H1 (cell line): ENCODE data around the gene POU6F2. TPM values are rescaled to one million over a fixed set of nuclear protein-coding genes. Genes with fewer than 3 reads are reported as not detected.

ENCODE experiments used
- CTCF ChIA-PET: fragments of 300-600 bp; sonication (Branson Sonifier 250); formaldehyde crosslinking; loops from one replicate; lab custom pipeline; 2021; ENCODE audit not compliant: partially characterized antibody; lab: Charles Lee
- POLR2A ChIA-PET: fragments of 300-600 bp; sonication (Branson Sonifier 250); formaldehyde crosslinking; loops from one replicate; lab custom pipeline; 2021; ENCODE audit warnings: inconsistent platforms; ENCODE audit not compliant: partially characterized antibody; lab: Charles Lee
- DNase-seq, 2 experiments: peaks; one replicate each; pipeline versions ENCODE4 v3.0.0 to v3.0.0-alpha.2; 2010 to 2022; ENCODE audit warnings: low spot score in 2 of 2, low read depth in 1 of 2, mixed read lengths in 1 of 2
- FAIRE-seq: peaks from 2 replicates; lab custom pipeline; 2011; peaks lifted over from hg19 to GRCh38; lab: Jason Lieb, UNC
- H2AFZ ChIP-seq: 2 replicates; pipeline ENCODE4 v1.8.1; 2012; ENCODE audit warnings: low read length, inconsistent platforms
- H2AK5ac ChIP-seq: 2 replicates; pipeline ENCODE4 v1.6.1; 2013; ENCODE audit warnings: low read depth, low read length
- H2BK120ac ChIP-seq: replicated peaks from 2 replicates; pipeline ENCODE3; 2013; ENCODE audit warnings: low read depth, low read length, inconsistent platforms
- H2BK12ac ChIP-seq: 2 replicates; pipeline ENCODE4 v1.6.1; 2013; ENCODE audit warnings: low read depth, low read length
- H2BK15ac ChIP-seq: 2 replicates; pipeline ENCODE4 v1.6.1; 2013; ENCODE audit warnings: low read length
- H2BK20ac ChIP-seq: 2 replicates; pipeline ENCODE4 v1.6.1; 2013; ENCODE audit warnings: low read length
- H2BK5ac ChIP-seq: 2 replicates; pipeline ENCODE4 v1.6.1; 2013; ENCODE audit warnings: low read depth, low read length
- H3K14ac ChIP-seq: 2 replicates; pipeline ENCODE4 v1.6.1; 2013; ENCODE audit warnings: inconsistent platforms; ENCODE audit not compliant: insufficient read length
- H3K18ac ChIP-seq: 2 replicates; pipeline ENCODE4 v1.6.1; 2013; ENCODE audit warnings: low read length; ENCODE audit errors: extremely low read depth
- H3K23ac ChIP-seq: 2 replicates; pipeline ENCODE4 v1.6.1; 2013; ENCODE audit warnings: inconsistent platforms; ENCODE audit not compliant: insufficient read length
- H3K23me2 ChIP-seq: 2 replicates; pipeline ENCODE4 v1.6.1; 2013; ENCODE audit warnings: low read depth, low read length
- H3K27ac ChIP-seq: 2 replicates; pipeline ENCODE4 v1.6.1; 2011; ENCODE audit warnings: low read depth, low read length, inconsistent platforms
- H3K27me3 ChIP-seq, 4 experiments: replicated peaks in 1 of 4; 1 replicate in 1 of 4; 2 replicates in 3 of 4; pipeline versions ENCODE4 v1.6.1 to v1.8.1; 2011 to 2013; ENCODE audit warnings: low read length in 3 of 4, mild to moderate bottlenecking in 3 of 4, inconsistent platforms in 2 of 4, mixed read lengths in 2 of 4, moderate library complexity in 1 of 4; ENCODE audit not compliant: control insufficient read depth in 3 of 4, insufficient read depth in 3 of 4; ENCODE audit errors: extremely low read depth in 1 of 4
- H3K36me3 ChIP-seq, 4 experiments: 2 replicates each; pipeline versions ENCODE4 v1.6.1 to v1.8.1; 2011 to 2013; ENCODE audit warnings: mild to moderate bottlenecking in 4 of 4, low read length in 3 of 4, moderate library complexity in 2 of 4, control low read depth in 1 of 4, inconsistent platforms in 1 of 4; ENCODE audit not compliant: insufficient read depth in 4 of 4, control insufficient read depth in 2 of 4
- H3K4ac ChIP-seq: replicated peaks from 2 replicates; pipeline ENCODE3; 2013; ENCODE audit warnings: low read length, low read depth, mixed read lengths, inconsistent platforms; ENCODE audit not compliant: insufficient read length
- H3K4me1 ChIP-seq, 4 experiments: replicated peaks in 1 of 4; 1 replicate in 1 of 4; 2 replicates in 3 of 4; pipeline versions ENCODE4 v1.6.1 to v1.8.1; 2011 to 2013; ENCODE audit warnings: low read length in 3 of 4, inconsistent platforms in 2 of 4, mixed read lengths in 1 of 4; ENCODE audit not compliant: insufficient read depth in 4 of 4, control insufficient read depth in 3 of 4
- H3K4me2 ChIP-seq, 2 experiments: 2 replicates each; pipeline versions ENCODE4 v1.6.1 to v1.8.1; 2011 to 2013; ENCODE audit warnings: low read depth in 2 of 2, low read length in 2 of 2, control low read depth in 1 of 2, inconsistent platforms in 1 of 2, mild to moderate bottlenecking in 1 of 2; ENCODE audit not compliant: insufficient read depth in 1 of 2
- H3K4me3 ChIP-seq, 4 experiments: fragments of 200-600, 300-600 bp in 1 of 4; sonication (generic), shearing (Covaris generic), sonication (Bioruptor Twin) in 1 of 4; 2 replicates each; pipeline versions ENCODE4 v1.5.1 to v1.8.1; 2011 to 2016; ENCODE audit warnings: low read length in 4 of 4, low read depth in 3 of 4, control low read depth in 2 of 4, inconsistent platforms in 2 of 4, mild to moderate bottlenecking in 2 of 4, mixed read lengths in 1 of 4, moderate library complexity in 1 of 4; ENCODE audit not compliant: insufficient read depth in 2 of 4; ENCODE audit errors: extremely low read depth in 1 of 4
- H3K56ac ChIP-seq: replicated peaks from 2 replicates; pipeline ENCODE3; 2013; ENCODE audit warnings: low read depth, mild to moderate bottlenecking, mixed read lengths, low read length, inconsistent platforms; ENCODE audit not compliant: insufficient read length
- H3K79me1 ChIP-seq: 2 replicates; pipeline ENCODE4 v1.6.1; 2013; ENCODE audit warnings: low read depth, low read length, control low read depth
- H3K79me2 ChIP-seq, 2 experiments: 2 replicates each; pipeline versions ENCODE4 v1.6.1 to v1.8.1; 2012 to 2013; ENCODE audit warnings: low read length in 2 of 2, mild to moderate bottlenecking in 2 of 2, inconsistent platforms in 1 of 2; ENCODE audit not compliant: insufficient read depth in 2 of 2, control insufficient read depth in 1 of 2
- H3K9ac ChIP-seq, 4 experiments: replicated peaks in 1 of 4; 1 replicate in 1 of 4; 2 replicates in 3 of 4; pipeline versions ENCODE4 v1.6.1 to v1.8.1; 2011 to 2013; ENCODE audit warnings: low read depth in 3 of 4, low read length in 3 of 4, control low read depth in 2 of 4, mild to moderate bottlenecking in 2 of 4, moderate library complexity in 2 of 4, inconsistent platforms in 1 of 4; ENCODE audit errors: extremely low read depth in 1 of 4
- H3K9me3 ChIP-seq, 2 experiments: 2 replicates each; pipeline versions ENCODE4 v1.6.1 to v1.8.1; 2012 to 2013; ENCODE audit warnings: mild to moderate bottlenecking in 2 of 2, moderate library complexity in 2 of 2, control low read depth in 1 of 2, inconsistent platforms in 1 of 2, low read depth in 1 of 2, low read length in 1 of 2, mixed read lengths in 1 of 2; ENCODE audit not compliant: insufficient read depth in 2 of 2
- H4K20me1 ChIP-seq, 2 experiments: replicated peaks in 1 of 2; 2 replicates each; pipeline versions ENCODE3 to v1.8.1; 2011 to 2013; ENCODE audit warnings: inconsistent platforms in 2 of 2, low read length in 2 of 2, mild to moderate bottlenecking in 1 of 2; ENCODE audit not compliant: insufficient read depth in 2 of 2, control insufficient read depth in 1 of 2
- H4K5ac ChIP-seq: 2 replicates; pipeline ENCODE4 v1.6.1; 2013; ENCODE audit warnings: low read length, low read depth, mixed read lengths, inconsistent platforms; ENCODE audit not compliant: insufficient read length
- H4K8ac ChIP-seq: 2 replicates; pipeline ENCODE4 v1.8.0; 2013; ENCODE audit warnings: mild to moderate bottlenecking, moderate library complexity, low read length, inconsistent platforms; ENCODE audit not compliant: insufficient read depth; ENCODE audit errors: extremely low read depth
- H4K91ac ChIP-seq: replicated peaks from 2 replicates; pipeline ENCODE3; 2013; ENCODE audit warnings: low read length, mixed read lengths, inconsistent platforms; ENCODE audit not compliant: insufficient read length
- KDM4A ChIP-seq: IDR thresholded peaks from one replicate; pipeline ENCODE4 v1.7.1; 2012; ENCODE audit warnings: low read depth, mild to moderate bottlenecking, moderate library complexity, low read length, inconsistent platforms; ENCODE audit not compliant: severe bottlenecking
- MAFK ChIP-seq: IDR thresholded peaks from 2 replicates; pipeline ENCODE4 v1.6.1; 2012; ENCODE audit warnings: low read depth, mild to moderate bottlenecking, improper control_type of control experiment, low read length
- NRF1 ChIP-seq: IDR thresholded peaks from 2 replicates; pipeline ENCODE4 v1.6.1; 2011; ENCODE audit warnings: mild to moderate bottlenecking, low read depth, low read length, improper control_type of control experiment
- PHF8 ChIP-seq: fragments of 200-600 bp; sonication (generic); conservative IDR thresholded peaks from 2 replicates; pipeline ENCODE4 v1.7.1; 2012; ENCODE audit warnings: low read depth, mild to moderate bottlenecking, inconsistent platforms, low read length, moderate library complexity
- RAD21 ChIP-seq, 2 experiments: IDR thresholded peaks in 1 of 2; conservative IDR thresholded peaks in 1 of 2; 2 replicates each; pipeline ENCODE4 v1.6.1; 2011; ENCODE audit warnings: low read depth in 2 of 2, low read length in 2 of 2, improper control_type of control experiment in 1 of 2, inconsistent platforms in 1 of 2, mild to moderate bottlenecking in 1 of 2, moderate library complexity in 1 of 2
- SIRT6 ChIP-seq: IDR thresholded peaks from one replicate; pipeline ENCODE4 v1.7.1; 2012; ENCODE audit warnings: low read length, inconsistent platforms
- TAF1 ChIP-seq: IDR thresholded peaks from 2 replicates; pipeline ENCODE4 v1.6.1; 2011; ENCODE audit warnings: mild to moderate bottlenecking, low read depth, low read length
- WGBS, 2 experiments: shearing (Covaris generic) in 1 of 2; methylation state at CpG; one replicate each; pipeline versions ENCODE4 v1.1.6 to v1.1.7; 2013 to 2015; ENCODE audit warnings: low lambda C conversion rate in 2 of 2, mixed read lengths in 2 of 2, inconsistent platforms in 1 of 2, low coverage in 1 of 2, missing lambda C conversion rate in 1 of 2; ENCODE audit not compliant: insufficient replicate concordance in 2 of 2, insufficient coverage in 1 of 2, insufficient read length in 1 of 2; ENCODE audit errors: extremely low coverage in 1 of 2, missing lambda C conversion rate in 1 of 2; 5-methylcytosine and 5-hydroxymethylcytosine counted together
- polyA plus RNA-seq, 7 experiments: library from polyadenylated mRNA; depleted of rRNA in 3 of 7; stranded (reverse) in 5 of 7; unstranded in 2 of 7; fragments of >200 nt in 5 of 7; fragments of 200-250 nt in 2 of 7; gene quantifications; 1 replicate in 5 of 7; 2 replicates in 1 of 7; 4 replicates in 1 of 7; pipeline versions ENCODE4 v1.2.1 to v1.2.3, GENCODE V29; 2011 to 2013; ENCODE audit warnings: missing spikeins in 2 of 7, mixed read lengths in 2 of 7
- total RNA-seq: library from RNA; stranded (reverse); fragmentation: NEBNext Ultra II Directional; extraction: Animal tissue kit (Norgen Biotek cat#: 25700); gene quantifications from 2 replicates; pipeline ENCODE4 v1.2.1, GENCODE V29; 2021

The POU6F2 gene
- total and polyA plus RNA-seq, 2 of the 8 experiments (the other 6 are each of a cell fraction or from before 2014, with no cell fraction given): 1.1 to 2.0 TPM

- Histone ChIP-seq H3K4me1 (peaks cover 0 to 8% (median 6%) of the 10 kb centered on the region in 4 experiments; a peak in 3 of 7 replicates), H3K4ac (no peak overlapping the region), H4K5ac (no peak overlapping the region), H3K23ac (no peak overlapping the region), H3K9me3 (no peaks in the 10 kb centered on the region), H2AFZ (no peak overlapping the region), H3K4me2 (no peak overlapping the region), H2AK5ac (no peak overlapping the region), H3K18ac (no peak overlapping the region), H2BK20ac (no peak overlapping the region), H4K20me1 (no peaks in the 10 kb centered on the region), H3K4me3 (no peak overlapping the region), H2BK15ac (no peak overlapping the region), H4K8ac (no peak overlapping the region), H2BK120ac (no peak overlapping the region), H3K56ac (no peak overlapping the region), H3K14ac (no peak overlapping the region), H3K79me2 (no peaks in the 10 kb centered on the region), H3K23me2 (no peaks in the 10 kb centered on the region), H2BK12ac (no peak overlapping the region), H3K9ac (no peak overlapping the region), H3K27me3 (no peaks in the 10 kb centered on the region), H3K36me3 (no peaks in the 10 kb centered on the region), H3K27ac (no peak overlapping the region), H2BK5ac (no peak overlapping the region), H4K91ac (no peak overlapping the region), H3K79me1 (no peaks in the 10 kb centered on the region)
- TF ChIP-seq SIRT6 (no peak), RAD21 (IDR thresholded peaks at IDR 0.05 in 1 of 2, conservative IDR thresholded peaks at IDR 0.05 in 1 of 2; ENCODE audit: low read depth in 2 of 2, low read length in 2 of 2) (no peak), MAFK (no peak), PHF8 (no peak), NRF1 (no peak), TAF1 (no peak), KDM4A (no peak)
- CTCF ChIA-PET: interaction anchor here (1.0 kb wide), 1 partner anchor 73 kb away, joined by 3 read pairs; no protein-coding TSS in a partner anchor
- WGBS, 2 experiments: 75% methylated on average over 4 of the region's 4 CpGs; no CpG with 5 or more reads in 1 of the 2 experiments
- POLR2A ChIA-PET: no interaction called here
- FAIRE-seq (no peak), DNase-seq (no peak)
Observed at GRCh38 chr7:39199006-39199405, 221.3 kb downstream of the POU6F2 start.
